Sigmoid colon (tissue), 4 donors: ENCODE data around the gene MEP1B.

Source experiments
- EP300 ChIP-seq, 4 donors: sonication (generic); formaldehyde crosslinking; IDR thresholded peaks; one replicate each; pipeline ENCODE4 v1.6.1; 2017; ENCODE audit warnings: antibody characterized with exemption in 4 of 4
- POLR2A ChIP-seq, 2 donors: fragments of 450-650 bp; IDR thresholded peaks; one replicate each; pipeline ENCODE4 v1.6.1; 2016; ENCODE audit warnings: antibody characterized with exemption in 2 of 2, mild to moderate bottlenecking in 2 of 2, moderate library complexity in 2 of 2
- POLR2AphosphoS5 ChIP-seq, 4 donors: sonication (generic); formaldehyde crosslinking; IDR thresholded peaks; one replicate each; pipeline ENCODE4 v1.6.1; 2017; ENCODE audit warnings: antibody characterized with exemption in 4 of 4
- TF ChIP-seq, protein P1 (sequence below), 4 experiments: fragments of 450-650 bp in 3 of 4; fragments of 200-600 bp in 1 of 4; IDR thresholded peaks; one replicate each; pipeline ENCODE4 v1.5.1; 2016 to 2019; ENCODE audit warnings: antibody characterized with exemption in 4 of 4, mild to moderate bottlenecking in 3 of 4, moderate library complexity in 2 of 4

DNA sequence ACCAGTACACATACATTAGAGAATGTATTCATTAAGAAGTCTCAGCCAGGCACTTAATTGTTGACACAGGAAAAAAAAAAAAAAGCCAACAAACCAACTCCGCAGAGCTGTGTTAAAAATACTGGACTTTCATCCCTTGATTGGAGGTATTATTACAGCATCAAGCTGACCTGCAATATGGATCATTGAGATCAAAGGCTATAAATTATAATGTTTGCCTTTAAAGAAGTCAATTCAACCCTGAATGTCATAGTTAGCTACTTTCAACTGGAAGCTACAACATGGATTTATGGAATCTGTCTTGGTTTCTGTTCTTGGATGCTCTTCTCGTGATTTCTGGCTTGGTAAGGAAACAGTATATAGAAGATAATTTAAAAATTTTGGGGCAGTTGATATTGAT is at the start of gene MEP1B:
- TF ChIP-seq, protein P1, sequence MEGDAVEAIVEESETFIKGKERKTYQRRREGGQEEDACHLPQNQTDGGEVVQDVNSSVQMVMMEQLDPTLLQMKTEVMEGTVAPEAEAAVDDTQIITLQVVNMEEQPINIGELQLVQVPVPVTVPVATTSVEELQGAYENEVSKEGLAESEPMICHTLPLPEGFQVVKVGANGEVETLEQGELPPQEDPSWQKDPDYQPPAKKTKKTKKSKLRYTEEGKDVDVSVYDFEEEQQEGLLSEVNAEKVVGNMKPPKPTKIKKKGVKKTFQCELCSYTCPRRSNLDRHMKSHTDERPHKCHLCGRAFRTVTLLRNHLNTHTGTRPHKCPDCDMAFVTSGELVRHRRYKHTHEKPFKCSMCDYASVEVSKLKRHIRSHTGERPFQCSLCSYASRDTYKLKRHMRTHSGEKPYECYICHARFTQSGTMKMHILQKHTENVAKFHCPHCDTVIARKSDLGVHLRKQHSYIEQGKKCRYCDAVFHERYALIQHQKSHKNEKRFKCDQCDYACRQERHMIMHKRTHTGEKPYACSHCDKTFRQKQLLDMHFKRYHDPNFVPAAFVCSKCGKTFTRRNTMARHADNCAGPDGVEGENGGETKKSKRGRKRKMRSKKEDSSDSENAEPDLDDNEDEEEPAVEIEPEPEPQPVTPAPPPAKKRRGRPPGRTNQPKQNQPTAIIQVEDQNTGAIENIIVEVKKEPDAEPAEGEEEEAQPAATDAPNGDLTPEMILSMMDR (IDR thresholded peaks at IDR 0.05), result no peak
- TF ChIP-seq POLR2A (IDR thresholded peaks at IDR 0.05) (no peak), POLR2AphosphoS5 (IDR thresholded peaks at IDR 0.05) (no peak), EP300 (IDR thresholded peaks at IDR 0.05) (no peak)
